ENCODE measurements around the gene LPP. TPM values are rescaled to one million over a fixed set of nuclear protein-coding genes. Genes with fewer than 3 reads are reported as not detected.

The LPP gene
- total RNA-seq, 4 donors from 2014 or later, result 141 to 248 (median 185) TPM

- no peak for TF ChIP-seq CTCF (IDR thresholded peaks at IDR 0.05; ENCODE audit: low read depth)
These were observed 706.2 kb downstream of the LPP start for GRCh38 chr3:188860147-188860546.

GRCh38 chr3:188861842-188862744 lies 708.1 kb downstream of the LPP start:
- TF ChIP-seq CTCF (IDR thresholded peaks at IDR 0.05; ENCODE audit: low read depth), result no peak

DNA sequence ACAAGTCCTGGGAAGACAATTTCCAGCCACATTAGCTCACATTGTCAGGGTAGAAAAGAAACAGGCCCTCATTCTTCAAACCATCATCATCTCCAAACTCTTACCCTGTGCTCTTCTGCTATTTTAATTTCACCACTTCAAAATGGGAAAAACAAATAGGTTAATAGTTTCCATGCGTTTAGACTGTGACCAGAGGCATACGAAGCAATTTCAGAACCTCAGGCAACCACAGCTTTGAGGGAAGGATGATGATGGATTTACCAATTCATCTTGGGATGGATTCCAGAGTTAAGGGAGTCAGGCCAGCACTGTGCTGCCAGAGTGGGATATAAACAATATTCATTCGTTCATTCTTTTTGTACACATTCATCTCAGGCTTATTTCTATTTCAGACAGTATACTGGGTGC lies 710.0 kb downstream of the LPP start:
- no peak for TF ChIP-seq CTCF (IDR thresholded peaks at IDR 0.05; ENCODE audit: low read depth)

- TF ChIP-seq CTCF (IDR thresholded peaks at IDR 0.05; ENCODE audit: low read depth), result no peak
These were observed 713.8 kb downstream of the LPP start for GRCh38 chr3:188867691-188868265.

- no peak for TF ChIP-seq CTCF (IDR thresholded peaks at IDR 0.05; ENCODE audit: low read depth)
These were observed 714.8 kb downstream of the LPP start for GRCh38 chr3:188868803-188869202.

DNA sequence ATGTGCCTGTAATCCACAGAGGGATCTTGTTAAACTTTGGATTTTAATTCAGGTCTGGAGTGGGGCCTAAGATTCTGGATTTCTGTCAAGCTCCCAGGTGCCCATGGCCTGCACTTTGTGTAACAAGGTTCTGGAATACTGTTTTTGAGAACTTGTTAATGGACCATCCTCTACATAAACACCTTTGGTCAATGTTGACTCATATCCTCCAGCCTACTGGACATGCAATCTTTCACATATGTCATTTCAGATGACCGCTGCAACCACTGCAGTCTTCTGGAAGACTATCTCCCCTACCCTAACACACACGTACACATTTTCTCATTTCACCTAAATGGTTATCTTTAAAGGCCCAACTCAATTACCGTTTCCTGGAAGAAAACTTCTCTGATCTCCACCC lies 715.7 kb downstream of the LPP start:
- no peak for TF ChIP-seq CTCF (IDR thresholded peaks at IDR 0.05; ENCODE audit: low read depth)

- no peak for TF ChIP-seq CTCF (IDR thresholded peaks at IDR 0.05; ENCODE audit: low read depth)
These were observed 716.5 kb downstream of the LPP start for GRCh38 chr3:188870431-188870830.
